ENCODE data around the gene STIM1. TPM values are rescaled to one million over a fixed set of nuclear protein-coding genes. Genes with fewer than 3 reads are reported as not detected.

The STIM1 gene
- total RNA-seq, 1 experiment from 2014 or later: 55.1 TPM

DNA sequence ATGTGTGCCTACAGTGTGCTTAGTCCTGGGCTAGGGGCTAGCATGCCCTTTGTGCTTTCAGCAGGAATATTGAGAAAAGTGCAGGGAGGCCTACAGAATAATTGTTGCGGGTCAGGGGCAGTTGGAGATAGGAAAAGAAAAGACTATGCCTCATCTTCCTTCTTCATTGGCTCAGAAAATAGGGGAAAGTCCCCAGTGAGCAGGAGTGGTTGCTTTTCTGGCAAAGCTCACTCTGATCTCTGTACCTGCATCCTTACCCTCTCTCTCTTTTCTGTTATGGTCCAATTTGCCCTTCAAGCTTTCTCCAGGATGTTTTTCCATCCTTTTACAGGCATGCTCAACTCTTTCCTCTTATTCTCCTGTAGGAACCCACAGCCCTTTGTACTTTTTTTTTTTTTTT lies 209.6 kb downstream of the STIM1 start:
- no peak overlapping the region for H3K27ac Mint-ChIP-seq (ENCODE audit: unreplicated experiment)
- no TSS peak for BruUV-seq (replicated peaks)
- ChIA-PET POLR2A (interaction anchor here (0.6 kb wide), 1 partner anchor 34 kb away, joined by 3 read pairs; no protein-coding TSS in a partner anchor), CTCF (interaction anchor here (0.5 to 1.7 kb wide), 5 partner anchors 111 to 224 kb away, joined by 3 to 10 read pairs (median 3); partner anchors contain the start of gene STIM1)
- peaks cover 36% of the 10 kb centered on the region for H3K4me1 Mint-ChIP-seq (ENCODE audit: low read depth, unreplicated experiment)
- no peaks in the 10 kb centered on the region for H3K36me3 Mint-ChIP-seq (ENCODE audit: insufficient read depth, unreplicated experiment)
- intact Hi-C loops (cut with micrococcal nuclease; ENCODE audit: unreplicated experiment): no loop called here
- H3K36me3 ChIP-seq (ENCODE audit: control insufficient read depth, insufficient read depth, low read length): no peaks in the 10 kb centered on the region
- DNase-seq: no peak
- no peaks in the 10 kb centered on the region for H3K9me3 Mint-ChIP-seq (ENCODE audit: unreplicated experiment)
- peaks cover 34% of the 10 kb centered on the region for H3K4me1 ChIP-seq
- no peaks in the 10 kb centered on the region for H3K27me3 Mint-ChIP-seq (ENCODE audit: insufficient read depth, unreplicated experiment)
- no peaks in the 10 kb centered on the region for H3K9me3 ChIP-seq
- no peak overlapping the region for H3K4me3 ChIP-seq (ENCODE audit: low read depth, low read length)
- no peak overlapping the region for H3K4me3 Mint-ChIP-seq (ENCODE audit: unreplicated experiment)
- no peaks in the 10 kb centered on the region for H3K27me3 ChIP-seq (replicated peaks; ENCODE audit: control insufficient read depth, insufficient read depth, low read length)
- TF ChIP-seq, protein P1, sequence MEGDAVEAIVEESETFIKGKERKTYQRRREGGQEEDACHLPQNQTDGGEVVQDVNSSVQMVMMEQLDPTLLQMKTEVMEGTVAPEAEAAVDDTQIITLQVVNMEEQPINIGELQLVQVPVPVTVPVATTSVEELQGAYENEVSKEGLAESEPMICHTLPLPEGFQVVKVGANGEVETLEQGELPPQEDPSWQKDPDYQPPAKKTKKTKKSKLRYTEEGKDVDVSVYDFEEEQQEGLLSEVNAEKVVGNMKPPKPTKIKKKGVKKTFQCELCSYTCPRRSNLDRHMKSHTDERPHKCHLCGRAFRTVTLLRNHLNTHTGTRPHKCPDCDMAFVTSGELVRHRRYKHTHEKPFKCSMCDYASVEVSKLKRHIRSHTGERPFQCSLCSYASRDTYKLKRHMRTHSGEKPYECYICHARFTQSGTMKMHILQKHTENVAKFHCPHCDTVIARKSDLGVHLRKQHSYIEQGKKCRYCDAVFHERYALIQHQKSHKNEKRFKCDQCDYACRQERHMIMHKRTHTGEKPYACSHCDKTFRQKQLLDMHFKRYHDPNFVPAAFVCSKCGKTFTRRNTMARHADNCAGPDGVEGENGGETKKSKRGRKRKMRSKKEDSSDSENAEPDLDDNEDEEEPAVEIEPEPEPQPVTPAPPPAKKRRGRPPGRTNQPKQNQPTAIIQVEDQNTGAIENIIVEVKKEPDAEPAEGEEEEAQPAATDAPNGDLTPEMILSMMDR (IDR thresholded peaks at IDR 0.05; ENCODE audit: insufficient read depth in 1 of 2, low read depth in 1 of 2, low read length in 1 of 2, severe bottlenecking in 1 of 2, unreplicated experiment in 1 of 2): no peak

DNA sequence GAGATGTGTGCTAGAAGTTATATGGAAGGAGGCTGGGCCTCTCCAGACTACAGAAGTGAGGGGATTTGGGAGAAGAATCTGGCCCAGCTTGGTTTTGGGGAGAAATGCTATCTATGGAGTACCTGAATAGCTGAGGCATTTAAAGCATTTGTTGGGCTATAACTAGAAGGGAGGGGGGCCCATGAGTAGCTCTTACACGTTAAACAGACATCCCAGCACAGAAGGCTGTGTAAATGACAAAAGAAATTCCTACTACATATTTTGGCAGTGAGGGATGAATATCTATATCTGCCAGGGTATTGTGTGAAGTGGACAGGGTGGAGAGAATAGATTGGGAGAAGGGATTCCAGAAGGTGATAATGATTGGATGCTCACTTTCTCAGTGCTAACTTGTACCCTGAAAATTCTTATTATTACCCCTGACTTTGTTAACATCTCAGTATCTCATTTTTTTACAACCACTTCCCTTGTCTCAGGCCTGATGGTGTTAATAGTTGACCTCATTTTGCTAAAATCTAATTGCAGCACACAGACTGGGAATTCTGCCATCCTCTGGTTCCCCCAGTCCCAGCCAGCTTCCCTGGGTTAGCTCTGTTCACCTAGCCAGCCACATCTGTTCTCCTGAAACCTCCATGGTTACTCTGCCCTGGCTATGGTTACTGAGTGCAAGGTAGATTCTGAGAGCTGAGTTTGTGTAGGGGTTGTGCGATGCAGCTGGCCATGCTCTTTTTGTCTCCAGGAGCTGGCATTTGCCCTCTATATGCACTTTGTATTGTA lies 210.3 kb downstream of the STIM1 start:
- intact Hi-C loops (cut with micrococcal nuclease; ENCODE audit: unreplicated experiment): no loop called here
- no peak overlapping the region for H3K4me3 ChIP-seq (ENCODE audit: low read depth, low read length)
- ChIA-PET CTCF (interaction anchor here (0.5 to 1.7 kb wide), 5 partner anchors 112 to 224 kb away, joined by 3 to 10 read pairs (median 3); partner anchors contain the start of gene STIM1), POLR2A (interaction anchor here (0.6 kb wide), 1 partner anchor 33 kb away, joined by 3 read pairs; no protein-coding TSS in a partner anchor)
- no peak for DNase-seq
- BruUV-seq (replicated peaks): no TSS peak
- peaks cover 27% of the 10 kb centered on the region for H3K4me1 ChIP-seq
- no peaks in the 10 kb centered on the region for H3K27me3 Mint-ChIP-seq (ENCODE audit: insufficient read depth, unreplicated experiment)
- H3K36me3 ChIP-seq (ENCODE audit: control insufficient read depth, insufficient read depth, low read length): no peaks in the 10 kb centered on the region
- H3K9me3 Mint-ChIP-seq (ENCODE audit: unreplicated experiment): no peaks in the 10 kb centered on the region
- no peak overlapping the region for H3K4me3 Mint-ChIP-seq (ENCODE audit: unreplicated experiment)
- TF ChIP-seq, protein P1 (IDR thresholded peaks at IDR 0.05; ENCODE audit: insufficient read depth in 1 of 2, low read depth in 1 of 2, low read length in 1 of 2, severe bottlenecking in 1 of 2, unreplicated experiment in 1 of 2): no peak
- H3K36me3 Mint-ChIP-seq (ENCODE audit: insufficient read depth, unreplicated experiment): no peaks in the 10 kb centered on the region
- peak overlapping the region; percentile 13 for H3K27ac Mint-ChIP-seq (ENCODE audit: unreplicated experiment)
- peaks cover 29% of the 10 kb centered on the region for H3K4me1 Mint-ChIP-seq (ENCODE audit: low read depth, unreplicated experiment)
- no peaks in the 10 kb centered on the region for H3K27me3 ChIP-seq (replicated peaks; ENCODE audit: control insufficient read depth, insufficient read depth, low read length)
- H3K9me3 ChIP-seq: no peaks in the 10 kb centered on the region

DNA sequence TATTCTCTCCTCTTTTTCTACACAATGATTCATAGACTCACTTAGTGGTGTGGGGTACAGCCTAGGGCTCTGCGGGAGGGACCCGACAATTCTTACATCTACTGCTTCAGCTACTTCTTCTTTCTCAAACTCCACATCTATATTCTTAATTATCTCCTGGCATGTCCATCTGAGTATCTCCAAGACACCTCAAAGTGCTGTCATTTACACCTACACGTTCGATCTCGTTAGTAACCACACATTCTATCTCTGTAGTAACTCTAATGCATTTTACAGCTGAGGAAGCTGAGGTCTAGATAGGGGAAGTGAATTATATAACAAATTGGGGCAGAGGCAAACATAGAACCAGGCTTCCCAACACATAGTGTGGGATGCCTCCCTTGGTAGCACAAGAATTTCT lies 211.4 kb downstream of the STIM1 start:
- TF ChIP-seq, protein P1 (IDR thresholded peaks at IDR 0.05; ENCODE audit: insufficient read depth in 1 of 2, low read depth in 1 of 2, low read length in 1 of 2, severe bottlenecking in 1 of 2, unreplicated experiment in 1 of 2): no peak
- H3K27me3 Mint-ChIP-seq (ENCODE audit: insufficient read depth, unreplicated experiment): no peaks in the 10 kb centered on the region
- intact Hi-C loops (cut with micrococcal nuclease; ENCODE audit: unreplicated experiment): no loop called here
- no TSS peak for BruUV-seq (replicated peaks)
- Histone ChIP-seq H3K9me3 (no peaks in the 10 kb centered on the region), H3K4me3 (ENCODE audit: low read depth, low read length) (no peak overlapping the region), H3K4me1 (peaks cover 19% of the 10 kb centered on the region; the same call in 1 of the 2 replicates), H3K27me3 (replicated peaks; ENCODE audit: control insufficient read depth, insufficient read depth, low read length) (no peaks in the 10 kb centered on the region), H3K36me3 (ENCODE audit: control insufficient read depth, insufficient read depth, low read length) (no peaks in the 10 kb centered on the region)
- H3K4me3 Mint-ChIP-seq (ENCODE audit: unreplicated experiment): no peak overlapping the region
- no peaks in the 10 kb centered on the region for H3K9me3 Mint-ChIP-seq (ENCODE audit: unreplicated experiment)
- no peaks in the 10 kb centered on the region for H3K36me3 Mint-ChIP-seq (ENCODE audit: insufficient read depth, unreplicated experiment)
- ChIA-PET CTCF (no interaction called here), POLR2A (no interaction called here)
- DNase-seq: no peak
- no peak overlapping the region for H3K27ac Mint-ChIP-seq (ENCODE audit: unreplicated experiment)
- H3K4me1 Mint-ChIP-seq (ENCODE audit: low read depth, unreplicated experiment): peaks cover 26% of the 10 kb centered on the region

Data from Caco-2 (cell line).